GM19193 (cell line): ENCODE data around the gene RIF1.

ENCODE experiments used
- POLR2A ChIP-seq: IDR thresholded peaks from 4 replicates; pipeline ENCODE4 v1.6.1; 2011; ENCODE audit not compliant: insufficient read depth, insufficient read length; ENCODE audit errors: extremely low read depth

RIF1 gene

DNA sequence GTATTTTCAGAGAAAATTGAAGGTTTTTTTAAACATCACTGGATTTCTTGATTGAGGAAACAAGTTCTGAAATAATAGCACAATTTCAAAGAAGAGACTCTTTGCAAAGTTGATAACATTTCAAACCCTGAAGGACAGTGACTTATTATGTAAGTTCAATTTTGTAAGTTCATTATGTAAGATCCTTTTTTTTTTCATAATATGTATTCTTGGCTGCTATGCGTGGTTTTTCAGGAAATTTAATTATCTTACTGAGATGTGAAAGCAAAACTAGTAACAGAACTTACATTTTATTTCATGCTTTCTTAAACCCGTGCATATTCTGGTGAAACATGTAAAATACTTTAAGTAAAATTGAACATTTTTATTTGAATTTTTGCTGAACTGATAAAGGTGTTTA, 65.4 kb downstream of the RIF1 start:
- no peak for TF ChIP-seq POLR2A

DNA sequence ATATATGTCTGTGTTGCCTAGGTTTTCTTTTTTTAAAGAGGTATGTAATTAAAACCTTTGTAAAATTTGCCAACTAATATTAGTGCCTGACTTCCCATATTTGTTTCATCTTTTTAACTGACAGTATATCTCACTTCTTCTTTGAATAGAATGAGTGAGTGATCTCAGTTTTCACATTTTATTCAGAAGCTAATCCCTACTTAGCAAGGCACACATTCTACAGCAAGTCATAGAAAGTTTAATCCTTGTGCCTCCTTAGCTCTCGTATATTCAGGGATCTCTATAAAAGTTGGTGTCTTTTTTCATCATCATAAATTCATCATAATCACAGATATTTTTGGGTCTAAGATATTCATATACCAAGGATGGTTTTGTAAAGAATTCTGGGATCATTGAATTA, 66.6 kb downstream of the RIF1 start:
- no peak for TF ChIP-seq POLR2A

DNA sequence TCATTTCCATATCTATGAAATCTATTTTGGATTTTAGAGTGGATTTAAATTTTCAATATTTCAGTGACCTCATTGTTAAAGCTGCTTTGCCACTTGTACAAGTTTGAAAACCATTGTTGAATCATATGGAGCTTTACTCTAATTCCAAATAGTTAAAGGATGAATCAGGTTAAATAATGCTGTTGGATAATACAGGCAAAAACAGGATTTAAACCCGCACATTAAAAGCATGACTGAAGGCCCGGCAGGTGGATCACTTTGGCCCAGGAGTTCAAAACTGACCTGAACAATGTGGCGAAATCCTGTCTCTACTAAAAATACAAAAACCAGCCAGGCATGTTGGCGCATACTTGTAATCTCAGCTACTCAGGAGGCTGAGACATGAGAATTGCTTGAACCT, 68.3 kb downstream of the RIF1 start:
- no peak for TF ChIP-seq POLR2A

DNA sequence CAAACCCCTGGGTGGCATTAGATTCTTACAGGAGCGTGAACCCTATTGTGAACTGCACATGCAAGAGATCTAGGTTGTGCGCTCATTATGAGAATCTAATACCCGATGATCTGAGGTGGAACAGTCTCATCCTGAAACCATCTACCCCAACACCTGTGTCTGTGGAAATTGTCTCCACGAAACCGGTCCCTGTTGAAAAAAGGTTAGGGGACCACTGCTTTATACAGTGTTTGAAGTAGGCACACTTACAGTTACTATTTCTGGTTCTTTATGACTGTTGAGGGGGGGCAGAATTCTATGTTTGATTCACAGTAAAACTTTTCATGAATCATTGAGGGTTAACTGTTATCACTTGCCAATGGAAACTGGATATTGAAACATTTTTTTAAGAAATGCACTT, 72.0 kb downstream of the RIF1 start:
- TF ChIP-seq POLR2A: no peak

DNA sequence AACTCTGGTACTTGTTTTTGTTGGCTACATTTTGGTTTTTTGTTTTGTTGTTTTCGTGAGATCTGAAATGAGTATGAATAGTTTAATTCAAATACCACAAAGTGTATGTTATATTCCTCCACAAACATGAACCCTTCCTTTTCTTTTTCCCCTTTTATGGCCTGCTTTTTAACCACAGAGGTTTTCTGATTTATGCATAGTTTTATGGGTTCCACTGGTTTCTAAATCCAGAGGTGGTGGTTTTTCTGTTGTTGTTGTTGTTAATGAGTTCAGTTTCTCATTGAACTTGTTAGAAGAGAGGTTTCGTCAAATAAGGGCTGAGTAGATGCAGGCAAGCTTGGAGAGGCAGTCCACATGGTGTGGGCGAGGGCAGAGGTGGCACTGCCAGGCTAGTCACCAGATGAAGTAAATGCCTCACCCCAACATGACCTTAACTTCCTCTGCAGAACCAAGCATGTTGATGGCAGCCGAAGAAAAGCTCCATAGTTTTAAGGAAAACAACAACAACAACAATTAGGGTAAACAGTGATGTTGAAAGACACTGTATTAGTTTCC, 72.5 kb downstream of the RIF1 start:
- TF ChIP-seq POLR2A: no peak

DNA sequence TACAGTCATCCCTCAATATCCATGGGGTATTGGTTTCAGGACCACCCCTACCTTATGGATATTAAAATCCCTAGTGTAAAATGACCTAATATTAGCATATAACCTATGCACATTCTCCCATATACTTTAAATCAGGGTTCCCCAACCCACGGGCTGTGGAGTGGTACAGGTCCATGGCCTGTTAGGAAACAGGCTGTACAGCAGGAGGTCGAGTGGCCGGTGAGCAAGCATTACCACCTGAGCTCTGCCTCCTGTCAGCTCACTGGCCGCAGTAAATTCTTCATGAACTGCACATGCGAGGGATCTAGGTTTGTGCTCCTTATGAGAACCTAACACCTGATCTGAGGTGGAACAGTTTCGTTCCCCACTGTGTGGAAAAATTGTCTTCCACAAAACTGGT, 73.8 kb downstream of the RIF1 start:
- TF ChIP-seq POLR2A: no peak

DNA sequence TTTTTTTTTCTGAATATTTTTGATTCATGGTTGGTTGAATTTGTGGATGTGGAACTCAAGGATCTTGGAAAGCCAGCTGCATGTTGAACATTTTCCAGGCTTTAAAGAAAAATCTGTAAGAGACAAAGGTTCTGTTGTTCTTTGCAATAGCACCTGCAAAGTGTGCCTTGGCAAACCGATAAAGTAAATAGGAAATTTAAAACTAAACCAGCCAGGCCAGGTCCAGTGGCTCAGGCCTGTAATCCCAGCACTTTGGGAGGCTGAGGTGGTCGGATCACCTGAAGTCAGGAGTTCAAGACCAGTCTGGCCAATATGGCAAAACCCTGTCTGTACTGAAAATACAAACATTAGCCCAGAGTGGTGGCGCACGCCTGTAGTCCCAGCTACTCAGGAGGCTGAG, 74.4 kb downstream of the RIF1 start:
- TF ChIP-seq POLR2A: no peak

DNA sequence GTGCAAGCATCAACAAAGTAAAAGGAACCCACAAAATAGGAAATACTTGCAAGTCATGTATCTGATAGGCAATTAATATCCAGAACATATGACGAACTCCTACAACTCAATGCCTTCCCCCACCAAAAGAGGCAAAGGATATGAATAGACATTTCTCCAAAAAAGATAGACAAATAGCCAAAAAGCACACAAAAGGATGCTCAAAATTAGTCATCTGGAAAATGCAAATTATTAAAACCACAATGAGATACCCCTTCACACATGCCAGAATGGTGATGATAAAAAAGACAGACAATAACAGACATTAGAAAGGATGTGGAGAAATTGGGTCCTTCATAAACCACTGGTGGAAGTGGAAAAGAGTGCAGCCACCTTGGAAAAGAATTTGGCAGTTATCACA, 76.4 kb downstream of the RIF1 start:
- no peak for TF ChIP-seq POLR2A

DNA sequence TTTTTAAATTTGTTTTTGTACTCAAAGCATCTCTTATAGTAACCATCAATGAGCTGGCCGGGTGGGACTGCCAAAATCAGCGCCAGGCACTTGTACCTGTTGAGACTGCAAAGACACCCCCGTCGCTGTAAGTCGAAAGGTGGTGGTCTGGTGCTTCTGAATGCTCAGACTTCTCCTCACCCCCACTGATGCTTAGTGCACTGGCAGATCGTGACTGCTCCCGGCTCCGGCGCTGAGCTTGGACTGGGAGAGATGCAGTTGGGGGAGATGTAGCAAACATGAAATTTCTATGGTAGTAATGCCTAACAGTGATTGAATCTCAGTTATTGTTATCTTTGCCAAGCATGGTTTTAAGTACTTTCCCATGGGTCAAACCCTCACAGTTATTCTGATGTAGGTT, 80.6 kb downstream of the RIF1 start:
- no peak for TF ChIP-seq POLR2A

DNA sequence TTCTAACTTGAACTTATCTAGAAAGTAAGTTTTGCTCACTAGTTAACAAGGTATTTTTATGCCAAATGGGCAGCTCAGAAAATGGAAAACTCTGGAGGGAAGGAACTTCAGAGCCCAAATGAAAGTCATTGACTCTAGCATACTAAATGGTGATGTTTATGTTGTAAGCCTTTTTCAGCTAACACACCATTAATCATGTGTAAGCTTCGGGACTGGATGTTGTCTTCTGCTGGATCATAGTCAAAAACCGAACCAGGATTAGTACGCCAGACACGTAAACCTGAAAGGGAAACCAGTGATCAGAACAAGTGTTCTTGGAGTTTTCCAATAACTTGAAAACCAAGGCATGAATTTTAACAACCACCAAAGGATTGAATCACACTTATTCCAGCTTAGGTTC, 81.8 kb downstream of the RIF1 start:
- TF ChIP-seq POLR2A: no peak

DNA sequence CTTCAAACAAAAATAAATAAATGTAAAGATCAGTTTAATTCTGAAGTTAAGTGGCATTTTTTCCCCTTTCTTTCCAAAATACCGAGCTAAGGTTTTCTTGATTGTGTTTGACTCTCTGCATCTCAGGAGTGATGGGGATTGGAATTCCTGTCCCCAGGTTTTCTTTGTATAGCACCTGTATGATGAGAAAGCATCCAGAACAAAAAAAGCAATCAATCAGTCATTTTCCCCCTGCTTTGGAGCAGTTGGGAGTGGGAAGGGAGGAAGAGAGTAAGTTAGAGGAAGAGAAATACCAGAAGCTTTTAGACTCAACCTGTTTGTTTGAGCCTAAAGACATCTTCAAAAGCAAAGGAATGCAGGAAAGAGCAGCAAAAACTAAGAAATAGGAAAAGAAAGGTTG, 88.5 kb downstream of the RIF1 start:
- TF ChIP-seq POLR2A: no peak

DNA sequence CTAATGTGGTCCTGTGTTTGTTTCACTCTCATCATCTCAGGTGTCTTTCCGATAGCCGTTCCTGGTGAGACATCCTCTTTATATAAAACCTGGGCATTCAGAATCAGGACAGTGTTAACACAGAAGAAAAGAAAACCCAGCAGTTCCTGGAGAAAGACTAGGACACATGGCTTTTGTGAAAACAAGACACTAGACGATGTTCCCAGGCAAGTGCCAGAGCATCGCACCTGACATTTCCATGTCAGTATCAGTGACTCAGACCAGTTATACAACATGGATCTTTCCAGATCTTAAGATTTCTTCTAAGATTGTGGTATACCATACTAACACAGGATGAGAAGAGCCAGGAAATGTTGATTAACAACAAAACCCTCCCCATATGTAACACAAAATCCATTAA, 96.5 kb downstream of the RIF1 start:
- TF ChIP-seq POLR2A: no peak

DNA sequence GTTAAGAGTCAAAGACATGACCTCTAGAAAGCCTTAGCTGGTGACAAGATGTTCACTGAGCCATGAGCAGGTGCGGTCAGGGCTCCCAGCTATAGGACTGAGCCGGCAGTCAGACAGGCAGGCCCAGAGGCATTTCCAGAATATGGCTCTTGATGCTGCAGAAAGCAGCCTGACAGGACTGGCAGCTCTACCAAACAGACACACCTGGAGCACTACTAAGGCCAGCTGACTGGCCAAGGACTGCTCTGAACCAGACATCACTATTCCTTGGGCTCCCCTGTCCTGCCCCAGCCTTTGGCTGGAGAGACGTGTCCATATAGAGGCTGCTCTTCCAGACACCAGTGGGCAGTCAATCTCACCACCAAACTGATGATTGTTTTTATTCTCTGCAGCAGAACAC, 98.8 kb downstream of the RIF1 start:
- no peak for TF ChIP-seq POLR2A

DNA sequence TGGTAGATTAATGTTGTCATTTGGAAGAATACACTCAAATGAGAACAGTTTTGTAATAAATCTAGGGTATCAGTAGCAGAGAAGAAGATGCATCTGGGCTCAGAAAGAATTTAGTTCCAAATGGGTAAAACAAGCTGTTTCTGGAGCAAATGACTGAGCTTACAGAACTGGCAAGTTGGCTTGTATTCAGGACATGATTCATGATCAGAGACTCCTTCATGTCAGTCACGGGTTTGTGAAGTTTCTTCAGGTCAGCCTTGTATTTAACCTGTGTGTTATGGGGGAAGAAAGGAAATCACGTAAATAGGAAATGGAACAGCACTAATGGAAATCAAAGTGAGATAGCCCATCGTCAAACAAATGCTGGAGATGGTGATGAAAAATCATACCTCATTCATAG, 109.1 kb downstream of the RIF1 start:
- TF ChIP-seq POLR2A: no peak

DNA sequence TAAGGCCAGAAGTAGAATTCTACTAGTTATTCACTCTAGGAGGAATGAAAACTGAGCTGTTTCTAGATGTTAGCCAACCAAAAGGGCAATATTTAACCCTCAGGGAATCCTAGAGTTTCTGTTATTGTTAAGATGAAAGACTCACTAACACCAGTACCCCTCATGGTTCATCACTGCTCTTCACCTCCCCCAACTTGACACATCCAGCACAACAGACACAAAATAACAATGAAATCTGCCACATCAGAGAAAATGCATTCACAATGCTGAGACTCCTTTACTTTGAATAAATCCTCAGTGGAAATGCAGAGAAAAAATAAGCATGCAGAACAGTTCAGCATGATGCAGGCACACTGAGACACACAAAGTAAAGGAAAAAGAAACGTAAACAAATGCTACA, 111.3 kb downstream of the RIF1 start:
- TF ChIP-seq POLR2A: no peak

DNA sequence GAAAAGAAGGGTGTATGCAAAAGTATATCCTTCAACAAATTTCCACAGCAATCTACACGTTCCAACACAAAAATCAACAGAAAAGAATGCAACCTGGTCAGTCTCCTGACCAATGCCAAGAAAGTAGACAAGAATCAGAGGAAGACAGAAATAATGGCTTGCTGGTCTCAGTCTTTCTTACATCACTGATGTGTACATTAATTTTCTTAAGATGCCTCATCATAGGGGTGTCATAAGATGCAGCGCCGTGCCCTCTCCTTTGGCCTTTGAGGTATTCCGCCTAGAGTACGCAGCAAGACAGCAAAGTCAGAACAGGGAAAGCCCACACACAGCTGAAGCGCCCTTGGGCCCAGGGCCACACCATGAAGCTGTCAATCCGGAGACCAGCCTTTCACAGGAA, 112.9 kb downstream of the RIF1 start:
- no peak for TF ChIP-seq POLR2A

DNA sequence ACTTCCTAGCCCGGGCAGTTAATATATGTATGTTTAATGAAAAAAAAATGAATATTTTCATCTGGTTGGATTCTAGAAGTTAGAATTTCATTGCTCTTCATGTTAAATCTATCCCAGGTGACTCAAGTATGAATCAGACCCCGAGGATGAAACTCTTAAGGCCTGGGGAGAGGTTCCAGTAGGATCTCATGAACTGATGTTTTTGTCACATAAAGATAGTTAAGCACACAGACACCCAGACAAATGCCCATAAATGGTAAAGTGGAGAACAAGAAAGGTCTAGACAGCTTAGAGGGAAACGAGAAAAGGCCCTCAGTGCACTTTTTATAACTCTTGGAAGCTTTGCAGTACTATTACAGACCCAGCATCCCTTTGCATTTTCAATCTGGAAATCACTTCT, 114.1 kb downstream of the RIF1 start:
- TF ChIP-seq POLR2A: no peak
